Measurements from ENCODE around the gene FCRL5.

Gene FCRL5

DNA sequence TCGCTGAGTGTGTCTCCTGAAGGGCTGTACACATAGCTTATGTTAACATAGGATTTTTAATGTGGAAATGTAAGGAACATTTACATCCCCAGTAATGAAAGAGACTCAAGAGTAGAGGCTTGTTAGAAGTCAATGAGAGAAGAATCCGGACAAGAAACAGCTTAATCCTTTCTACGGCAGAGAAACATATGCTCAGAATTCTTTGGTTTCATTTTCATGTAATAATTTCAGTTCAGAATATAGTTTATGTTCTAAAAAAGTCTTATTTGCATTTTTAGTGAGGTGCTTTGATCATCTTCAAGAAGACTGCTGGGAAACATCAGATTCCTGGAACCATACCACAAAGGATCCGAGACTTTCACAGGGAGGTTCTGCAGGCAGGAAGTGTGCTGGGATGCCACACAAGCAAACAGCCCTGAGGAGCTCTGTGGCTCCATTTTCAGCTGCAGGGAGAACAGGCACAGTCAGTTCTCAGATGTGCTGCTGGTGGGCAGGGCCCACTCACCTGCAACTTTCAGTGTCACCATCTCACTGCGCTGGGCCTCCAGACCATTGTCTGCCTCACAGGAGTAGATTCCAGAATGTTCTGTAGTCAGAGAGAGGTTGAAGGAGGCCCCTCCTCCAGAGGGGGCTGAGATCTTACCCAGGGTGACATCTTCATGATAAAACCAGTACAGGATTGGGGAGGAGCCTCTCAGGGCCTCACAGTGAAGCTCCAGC, 28.4 kb downstream of the FCRL5 start:
- no peak for DNase-seq (ENCODE audit: low read depth, low spot score)

DNA sequence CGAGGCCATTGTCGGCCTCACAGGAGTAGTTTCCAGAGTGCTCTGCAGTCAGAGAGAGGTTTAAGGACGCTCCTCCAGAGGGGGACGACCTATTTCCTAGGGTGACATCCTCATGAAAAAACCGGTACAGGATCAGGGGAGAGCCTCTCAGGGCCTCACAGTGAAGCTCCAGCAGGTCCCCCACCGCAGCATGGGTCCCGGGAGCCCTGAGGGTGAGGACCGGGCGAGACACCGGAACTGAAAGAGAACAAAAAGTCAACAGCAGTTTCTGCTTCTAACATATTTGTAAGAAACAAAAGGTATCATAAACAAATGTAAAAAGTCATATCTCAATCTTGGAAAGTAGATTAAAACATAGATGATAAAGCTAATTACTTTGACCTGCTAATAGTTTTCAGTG, 31.3 kb downstream of the FCRL5 start:
- no peak for DNase-seq (ENCODE audit: low read depth, low spot score)

DNA sequence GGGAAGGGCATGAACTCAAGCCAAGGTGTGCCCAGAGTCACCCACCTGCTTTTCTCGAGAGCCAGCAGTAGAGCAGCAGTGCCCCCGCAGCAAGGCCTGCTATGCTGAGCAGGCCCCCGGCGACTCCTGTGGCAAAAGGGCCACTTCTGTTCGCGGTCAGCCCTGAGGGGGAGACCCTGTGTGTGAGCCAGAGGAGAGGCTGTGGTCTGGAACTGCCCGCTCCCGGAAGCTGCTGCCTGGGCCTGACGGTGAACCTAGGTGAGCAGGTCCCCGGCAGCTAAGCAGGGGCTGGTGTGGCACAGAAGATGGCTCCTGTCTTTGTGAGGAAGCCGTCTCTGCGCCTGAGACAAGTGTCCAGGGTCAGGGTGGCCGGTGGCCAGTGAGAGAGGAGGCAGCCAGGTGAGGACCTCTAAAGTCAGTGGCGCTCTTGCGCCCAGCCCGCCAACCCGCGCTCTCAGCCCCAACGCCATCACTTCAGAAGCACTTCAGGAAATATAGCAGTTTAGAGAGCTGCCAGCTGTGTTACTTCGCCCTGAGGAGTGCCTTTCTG, 31.9 kb downstream of the FCRL5 start:
- no peak for DNase-seq (ENCODE audit: low read depth, low spot score)

DNA sequence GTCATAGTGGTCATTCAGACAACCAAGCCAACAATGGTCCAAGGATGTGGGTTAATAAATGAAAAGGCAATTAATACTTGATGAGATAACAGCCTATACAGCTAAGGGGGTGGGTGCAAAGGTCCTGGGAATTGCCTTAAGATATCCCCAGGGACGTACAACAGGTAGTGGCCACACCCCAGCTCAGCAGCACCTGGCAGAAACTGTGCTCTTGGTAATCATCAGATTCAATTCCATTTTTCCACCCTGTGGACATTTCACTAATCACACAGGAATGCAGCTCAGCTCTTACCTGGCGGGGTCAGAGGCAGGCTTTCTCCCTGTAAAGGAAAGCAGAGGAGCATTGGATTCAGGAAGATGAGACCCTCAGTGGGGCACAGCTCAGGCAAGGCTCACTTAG, 32.9 kb downstream of the FCRL5 start:
- no peak for DNase-seq (ENCODE audit: low read depth, low spot score)

DNA sequence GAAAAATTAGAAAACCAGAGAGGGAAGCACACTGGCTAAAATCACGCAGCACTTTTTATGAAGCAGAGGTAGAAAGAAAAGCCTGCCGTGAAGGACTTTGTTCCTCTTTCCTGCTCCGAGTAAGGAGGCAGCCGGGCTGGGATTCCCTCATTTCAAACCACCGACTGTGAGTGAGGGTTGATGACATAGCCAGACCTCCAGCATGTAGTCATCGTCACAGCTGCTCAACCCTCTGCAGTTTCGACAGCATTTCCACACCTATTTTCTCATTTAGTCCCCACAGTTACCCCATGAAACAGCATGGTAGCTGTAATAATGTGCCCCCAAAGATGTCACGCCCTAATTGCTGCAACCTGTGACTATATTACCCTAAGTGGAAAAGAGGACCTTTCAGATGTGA, 35.3 kb downstream of the FCRL5 start:
- no peak for DNase-seq (ENCODE audit: low read depth, low spot score)

DNA sequence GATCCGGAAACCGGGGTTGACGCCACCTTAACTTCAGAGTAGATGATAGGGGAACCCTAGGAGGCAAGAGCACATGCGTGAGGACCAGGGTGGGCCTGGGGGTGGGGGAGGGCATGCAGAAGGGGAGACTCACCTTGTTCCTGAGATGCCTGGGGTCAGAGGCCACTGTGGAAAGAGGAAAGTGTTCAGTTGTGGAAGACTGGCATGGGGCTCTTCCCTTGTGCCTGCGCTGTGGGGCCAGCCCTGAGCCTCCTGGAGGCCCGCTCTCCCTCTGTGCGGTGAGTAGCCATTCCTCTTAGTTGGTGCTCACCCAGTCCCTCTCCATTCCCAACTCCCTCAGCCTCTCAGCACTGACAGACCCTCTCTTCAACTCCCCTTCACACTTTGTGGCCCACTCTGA, 36.6 kb downstream of the FCRL5 start:
- DNase-seq (ENCODE audit: low read depth, low spot score) = no peak

DNA sequence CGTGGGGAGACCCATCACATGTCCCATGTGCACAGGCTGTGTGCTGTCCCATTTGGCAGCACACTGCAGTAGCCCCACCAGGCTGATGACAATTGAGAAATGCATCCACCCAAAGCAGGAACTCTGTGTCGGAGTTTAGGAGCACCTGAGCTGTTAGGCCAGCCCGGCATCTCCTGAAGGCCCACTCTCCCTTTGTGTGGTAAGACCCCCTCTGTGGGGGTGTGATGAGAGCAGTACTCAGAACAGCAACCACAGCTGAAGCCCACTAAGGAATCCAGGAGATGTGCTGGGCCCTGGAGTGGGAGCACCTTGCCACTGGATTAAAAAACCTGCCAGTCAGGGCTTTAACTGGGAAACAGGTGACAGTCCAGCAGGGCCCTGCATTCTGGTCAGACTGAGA, 37.2 kb downstream of the FCRL5 start:
- DNase-seq (ENCODE audit: low read depth, low spot score) = no peak

DNA sequence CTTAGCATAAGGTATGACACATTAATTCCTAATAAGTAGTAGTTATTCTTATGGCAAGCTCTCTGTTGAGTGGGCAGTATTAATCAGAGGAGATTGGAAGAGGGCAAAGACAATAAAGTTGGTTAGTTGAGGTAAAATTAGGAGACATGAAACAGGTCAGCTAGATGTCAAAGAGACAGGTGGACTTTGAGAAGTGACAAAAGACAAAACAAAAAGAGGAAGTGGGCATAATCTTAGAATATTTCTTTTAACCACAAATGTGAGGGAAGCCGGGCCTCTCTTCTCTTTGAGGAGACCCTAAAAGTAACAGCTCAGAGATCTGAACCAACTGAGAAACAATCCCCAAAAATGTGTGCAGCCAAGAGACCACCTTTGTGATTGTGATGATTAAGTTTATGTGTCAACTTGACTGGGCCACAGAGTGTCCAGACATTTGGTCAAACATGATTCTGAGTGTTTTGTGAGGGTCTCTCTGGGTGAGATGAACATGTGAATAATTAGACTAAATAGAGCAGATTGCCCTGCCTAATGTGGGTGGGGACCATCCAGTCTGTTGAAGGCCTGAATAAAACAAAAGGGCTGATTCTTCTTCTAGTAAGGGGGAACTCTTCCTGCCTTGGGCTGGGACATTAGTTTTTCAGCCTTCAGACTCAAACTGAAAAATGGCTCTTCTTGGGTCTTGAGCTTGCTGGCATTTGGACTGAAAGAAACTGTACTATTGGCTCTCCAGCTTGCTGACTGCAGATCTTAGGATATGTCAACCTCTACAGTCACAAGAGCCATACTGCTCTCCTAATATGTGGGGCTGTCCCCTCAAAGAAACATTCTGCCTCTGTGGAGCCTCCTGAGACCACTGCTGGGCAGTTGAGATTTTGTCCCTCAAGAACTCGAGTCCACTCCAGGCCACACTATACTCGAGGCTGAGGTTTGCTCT, 40.0 kb downstream of the FCRL5 start:
- no peak for DNase-seq (ENCODE audit: low read depth, low spot score)

DNA sequence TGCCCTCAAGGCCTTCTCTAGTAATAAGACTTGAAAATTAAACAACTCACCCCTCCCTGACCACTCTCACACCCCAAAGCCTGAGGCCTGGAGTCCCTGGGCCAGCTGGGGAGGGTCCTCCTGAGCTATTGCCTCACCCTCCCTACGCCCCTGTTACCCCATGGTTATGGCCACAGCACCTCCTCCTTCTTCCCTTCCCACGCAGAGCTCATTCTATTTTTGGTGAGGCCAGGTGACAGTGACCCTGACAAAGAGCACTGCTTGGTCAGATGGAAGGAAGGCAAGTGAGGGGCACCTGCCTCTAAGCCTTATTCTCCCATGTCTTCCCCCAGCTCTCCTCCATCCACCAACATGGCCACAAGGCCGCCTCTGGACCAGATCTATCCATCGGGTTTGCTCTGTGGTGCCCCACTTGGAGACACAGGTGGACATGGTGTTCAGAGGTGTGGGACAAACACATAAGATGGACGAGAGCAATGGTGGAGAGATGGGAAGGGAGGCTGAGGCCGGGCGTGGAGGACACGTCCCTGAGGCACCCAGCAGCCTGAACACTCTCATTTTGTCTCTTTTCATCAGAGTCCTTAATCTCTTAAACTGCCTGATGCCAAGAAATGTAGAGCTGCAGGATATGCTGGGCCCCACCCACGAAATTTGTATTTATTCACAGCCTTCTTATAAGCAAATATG, 42.6 kb downstream of the FCRL5 start:
- no peak for DNase-seq (ENCODE audit: low read depth, low spot score)

DNA sequence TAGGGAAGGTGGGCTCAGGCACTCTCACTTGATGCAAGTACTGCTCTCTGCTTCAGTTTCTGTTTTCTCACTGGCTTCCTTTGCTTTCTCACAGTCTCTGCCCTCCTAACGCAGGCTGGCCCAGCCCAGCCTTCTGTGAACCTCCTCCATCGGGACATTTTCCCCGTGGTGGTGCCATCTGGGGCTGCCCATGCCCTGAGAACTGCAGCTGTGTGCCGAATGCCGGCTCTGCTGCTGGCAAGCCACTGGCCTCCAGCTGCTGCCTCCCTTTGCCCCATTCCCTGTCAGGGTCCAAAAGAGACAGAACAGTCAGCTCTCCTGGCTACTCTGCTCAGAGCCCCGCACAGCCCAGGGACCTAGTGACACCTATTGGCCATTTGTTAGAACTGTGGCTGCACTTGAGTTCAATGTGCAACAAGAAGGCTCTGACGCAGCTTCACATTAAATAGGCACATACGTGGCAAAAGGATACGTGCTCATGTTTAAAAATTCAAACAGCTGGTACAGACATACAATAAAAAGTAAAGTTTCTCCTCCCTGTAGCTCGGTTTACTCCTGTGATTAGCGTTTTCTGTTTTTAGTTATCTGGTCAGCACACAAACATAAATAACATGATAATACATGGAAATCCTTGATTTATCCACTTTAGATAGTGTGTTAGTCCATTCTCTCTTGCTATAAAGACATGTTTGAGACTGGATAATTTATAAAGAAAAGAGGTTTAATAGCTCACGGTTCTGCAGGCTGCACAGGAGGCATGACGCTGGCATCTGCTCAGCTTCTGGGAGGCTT, 46.6 kb downstream of the FCRL5 start:
- no peak for DNase-seq (ENCODE audit: low read depth, low spot score)

DNA sequence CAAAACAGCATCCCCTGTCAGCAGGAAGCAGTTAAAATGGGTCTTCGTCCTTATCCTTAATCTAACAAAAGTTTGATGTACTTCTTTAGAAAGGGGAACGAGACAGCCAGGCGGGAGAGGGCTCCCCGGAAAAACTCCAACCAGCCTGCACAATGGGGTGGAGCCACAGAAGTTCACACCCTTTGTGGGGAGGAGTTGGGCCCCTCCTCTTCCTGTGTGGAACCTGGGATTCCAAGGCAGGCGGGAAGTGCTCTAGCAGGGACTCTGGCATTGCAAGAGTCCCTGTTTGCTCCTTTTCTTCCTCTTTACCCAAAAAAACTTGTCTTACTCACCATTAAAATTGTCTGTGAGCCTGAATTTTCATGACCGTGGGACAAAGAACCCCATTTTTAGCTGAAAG, 47.7 kb downstream of the FCRL5 start:
- DNase-seq (ENCODE audit: low read depth, low spot score) = no peak

DNA sequence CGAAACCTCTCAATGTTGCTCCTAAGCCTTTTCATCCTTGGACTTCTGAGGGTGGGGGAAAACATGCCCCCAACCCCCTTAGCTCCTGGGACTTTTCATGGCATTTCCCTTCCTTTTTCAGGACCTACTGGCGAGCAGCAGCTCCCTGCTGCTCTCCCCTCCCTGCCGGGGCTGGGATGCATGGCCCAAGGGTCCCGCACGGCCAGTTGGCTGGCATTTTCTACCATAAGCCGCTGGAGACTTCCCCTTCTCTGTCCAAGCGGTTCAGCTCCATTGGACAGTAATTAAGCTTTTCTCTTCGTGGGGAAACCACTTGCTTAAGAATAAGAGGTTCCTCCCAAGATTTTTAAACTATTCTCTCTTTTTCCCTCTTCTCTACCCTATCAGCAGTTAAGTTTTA, 52.8 kb downstream of the FCRL5 start:
- no peak for DNase-seq (ENCODE audit: low read depth, low spot score)

DNA sequence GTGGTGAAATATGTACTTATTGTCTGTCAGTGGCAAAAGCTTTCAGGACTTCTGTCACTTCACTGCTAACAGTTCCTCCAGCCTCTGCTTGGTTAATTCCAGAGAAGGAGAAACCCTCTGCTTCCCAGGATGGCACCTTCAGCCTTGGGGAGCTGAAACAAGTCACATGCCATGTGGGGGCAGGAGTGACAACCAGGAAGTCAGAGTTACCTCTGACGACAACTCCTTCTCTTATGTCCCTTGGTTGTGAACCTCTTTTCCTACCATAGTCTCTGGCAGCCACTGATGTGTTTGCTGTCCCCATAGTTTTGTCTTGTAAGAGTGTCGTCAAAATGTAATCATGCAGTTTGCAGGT, 53.6 kb downstream of the FCRL5 start:
- no peak for DNase-seq (ENCODE audit: low read depth, low spot score)

DNA sequence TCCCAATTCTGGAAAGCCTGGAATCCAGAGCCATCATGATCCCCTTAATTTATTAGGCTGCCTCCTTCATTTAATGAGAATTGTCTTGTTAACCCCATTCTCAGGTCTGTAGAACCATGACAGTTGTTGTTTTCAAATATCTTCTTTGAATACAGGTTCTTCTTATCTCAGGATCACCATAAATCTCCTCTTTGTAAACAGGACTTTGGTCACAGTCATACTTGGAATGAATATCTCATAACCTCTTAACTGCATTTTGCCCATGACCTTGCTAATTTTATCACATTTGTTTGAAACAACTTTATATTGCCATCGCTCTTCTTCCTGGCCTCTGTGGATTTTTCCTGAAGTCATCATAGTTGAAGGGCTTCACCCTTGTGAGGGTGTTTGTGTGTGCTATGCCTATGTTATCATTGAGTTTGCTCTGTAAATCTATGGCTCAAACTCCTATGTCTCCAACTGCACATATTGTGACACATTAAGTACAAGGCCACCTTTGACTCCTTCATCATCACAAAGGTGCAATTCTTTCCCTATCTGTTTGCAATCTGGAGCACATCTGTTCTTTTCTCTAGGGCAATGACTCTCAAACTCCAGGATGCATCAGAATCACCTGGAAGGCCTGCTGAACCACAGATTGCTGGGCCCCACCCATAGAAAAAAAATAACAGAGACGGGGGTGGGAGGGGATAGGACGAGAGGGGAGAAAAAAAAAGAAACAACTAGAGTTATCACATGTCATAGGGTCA, 54.2 kb downstream of the FCRL5 start:
- DNase-seq (ENCODE audit: low read depth, low spot score) = no peak

DNA sequence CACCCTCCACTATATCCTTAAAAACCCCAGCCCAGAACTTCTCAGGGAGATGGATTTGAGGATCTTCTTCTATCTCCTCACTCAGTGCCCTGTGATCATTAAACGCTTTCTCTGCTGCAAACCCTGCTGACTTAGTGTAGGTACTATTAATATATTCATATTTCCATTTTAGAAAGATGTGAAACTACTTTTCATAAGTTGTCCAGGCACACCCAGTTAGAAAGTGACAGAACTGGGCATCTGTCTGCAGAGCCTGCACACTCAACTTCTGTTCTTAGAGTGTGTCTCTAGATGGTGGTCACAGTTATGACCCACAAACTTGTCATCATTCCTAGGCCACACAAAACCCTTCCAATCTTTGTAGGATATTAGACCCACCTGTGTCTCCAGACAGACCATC, 55.0 kb downstream of the FCRL5 start:
- no peak for DNase-seq (ENCODE audit: low read depth, low spot score)

DNA sequence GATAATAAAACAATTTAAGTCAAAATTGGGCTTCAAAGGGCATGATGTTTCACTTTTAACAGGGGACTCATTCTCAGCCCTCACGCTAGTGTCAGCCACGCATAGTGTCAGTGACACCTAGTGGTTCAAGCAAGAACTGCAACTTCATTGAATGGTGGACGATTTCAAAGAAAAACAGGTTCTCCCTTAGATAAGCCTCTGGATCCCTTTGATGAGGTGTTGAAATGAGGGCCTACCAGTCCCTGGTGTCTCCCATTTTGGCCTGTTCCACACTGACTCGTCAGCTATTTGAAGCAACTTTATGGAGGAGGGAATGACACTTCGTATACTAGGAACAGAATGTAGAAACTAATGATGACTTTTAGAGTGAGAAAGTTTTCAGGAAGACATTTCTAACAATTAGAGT, 56.2 kb downstream of the FCRL5 start:
- DNase-seq (ENCODE audit: low read depth, low spot score) = peak; percentile 4

DNA sequence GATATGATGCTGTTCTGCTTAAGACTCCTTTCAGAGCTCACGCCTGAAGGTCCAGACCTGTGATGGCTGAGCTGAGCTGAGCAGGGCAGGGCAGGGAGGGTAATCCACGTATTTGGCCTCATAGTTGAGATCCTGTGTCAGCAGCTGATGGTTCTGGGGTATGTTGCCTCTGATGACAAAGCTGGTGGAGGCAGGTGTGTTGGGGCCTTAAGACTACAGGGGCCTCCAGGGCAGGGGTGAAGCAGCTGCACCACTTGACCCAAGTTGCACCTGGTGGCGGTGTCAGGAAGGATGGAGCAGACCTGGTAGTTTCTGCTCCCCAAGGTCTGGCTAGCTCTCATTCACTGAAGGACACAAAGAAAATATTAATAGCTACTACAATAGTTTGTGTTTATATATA, 57.0 kb downstream of the FCRL5 start:
- DNase-seq (ENCODE audit: low read depth, low spot score) = no peak

DNA sequence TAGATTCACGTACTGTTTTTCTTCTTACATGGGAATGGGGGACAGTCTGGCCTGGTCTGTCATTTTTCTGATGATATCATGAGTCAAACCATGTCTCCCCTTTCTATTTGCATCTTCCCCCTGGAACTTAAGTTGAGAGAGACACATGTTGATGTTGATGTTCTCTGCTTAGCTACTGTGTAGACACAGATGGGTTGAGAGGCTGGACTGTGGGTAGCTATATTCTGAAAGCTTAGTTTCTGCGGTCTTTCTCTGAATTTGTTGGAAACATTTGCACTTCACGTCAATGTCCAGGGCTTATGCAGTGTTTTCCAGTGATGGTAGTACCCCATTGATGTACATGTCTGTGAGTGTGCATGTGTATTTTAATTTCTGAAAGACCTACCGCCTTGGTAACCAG, 58.2 kb downstream of the FCRL5 start:
- no peak for DNase-seq (ENCODE audit: low read depth, low spot score)

DNA sequence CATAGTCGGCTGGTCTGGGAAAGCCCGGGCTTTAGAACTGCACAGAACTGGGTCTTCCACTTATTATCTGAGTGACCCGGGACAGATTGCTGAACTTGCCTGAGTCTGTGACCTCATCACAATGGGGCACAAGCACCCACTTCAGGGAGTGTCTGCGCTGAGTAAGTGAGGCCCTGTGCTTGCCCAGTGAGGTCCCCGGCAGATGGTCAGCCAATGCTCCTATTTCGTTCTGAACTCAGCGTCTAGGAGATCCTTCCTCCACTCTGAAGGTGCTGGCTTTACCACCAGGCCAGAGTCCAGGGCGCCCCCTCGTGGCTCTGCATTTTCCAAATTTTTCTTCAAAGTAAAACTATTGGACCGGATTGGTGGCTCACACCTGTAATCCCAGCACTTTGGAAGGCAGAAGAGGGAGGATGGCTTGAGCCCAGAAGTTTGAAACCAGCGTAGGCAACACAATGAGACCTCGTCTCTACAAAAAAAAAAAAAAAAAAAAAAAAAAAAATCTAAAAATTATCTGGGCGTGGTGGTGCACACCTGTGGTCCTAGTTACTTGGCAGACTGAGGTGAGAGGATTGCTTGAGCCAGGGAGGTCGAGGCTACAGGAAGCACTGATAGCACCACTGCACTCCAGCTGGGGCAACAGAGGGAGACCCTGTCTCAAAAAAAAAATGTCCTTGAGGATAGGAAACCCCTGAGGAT, 61.7 kb downstream of the FCRL5 start:
- no peak for DNase-seq (ENCODE audit: low read depth, low spot score)

DNA sequence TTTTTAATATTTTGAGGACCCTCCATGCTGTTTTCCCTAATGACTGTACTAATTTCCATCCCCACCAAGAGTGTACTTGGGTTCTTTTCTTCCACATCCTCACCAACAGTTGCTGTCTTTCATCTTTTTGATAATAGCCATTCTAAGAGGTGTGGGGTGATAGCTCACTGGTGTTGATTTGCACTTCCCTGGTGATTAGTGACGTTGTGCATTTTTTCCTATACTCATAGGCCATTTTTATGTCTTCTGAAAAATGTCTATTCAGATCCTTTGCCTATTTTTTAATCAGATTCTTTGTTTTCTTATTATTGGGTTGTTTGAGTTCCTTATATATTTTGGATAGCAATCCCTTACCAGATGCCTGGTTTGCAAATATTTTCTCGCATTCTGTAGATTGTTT, 64.2 kb downstream of the FCRL5 start:
- no peak for DNase-seq (ENCODE audit: low read depth, low spot score)

All from activated CD4-positive, CD25-positive, alpha-beta regulatory T cell treated with anti-CD3 and anti-CD28 coated beads, Interleukin-2, amount 50 U/mL, for 16 hours (primary cell).